ENCODE results near the gene DCTN1.

DCTN1 gene

DNA sequence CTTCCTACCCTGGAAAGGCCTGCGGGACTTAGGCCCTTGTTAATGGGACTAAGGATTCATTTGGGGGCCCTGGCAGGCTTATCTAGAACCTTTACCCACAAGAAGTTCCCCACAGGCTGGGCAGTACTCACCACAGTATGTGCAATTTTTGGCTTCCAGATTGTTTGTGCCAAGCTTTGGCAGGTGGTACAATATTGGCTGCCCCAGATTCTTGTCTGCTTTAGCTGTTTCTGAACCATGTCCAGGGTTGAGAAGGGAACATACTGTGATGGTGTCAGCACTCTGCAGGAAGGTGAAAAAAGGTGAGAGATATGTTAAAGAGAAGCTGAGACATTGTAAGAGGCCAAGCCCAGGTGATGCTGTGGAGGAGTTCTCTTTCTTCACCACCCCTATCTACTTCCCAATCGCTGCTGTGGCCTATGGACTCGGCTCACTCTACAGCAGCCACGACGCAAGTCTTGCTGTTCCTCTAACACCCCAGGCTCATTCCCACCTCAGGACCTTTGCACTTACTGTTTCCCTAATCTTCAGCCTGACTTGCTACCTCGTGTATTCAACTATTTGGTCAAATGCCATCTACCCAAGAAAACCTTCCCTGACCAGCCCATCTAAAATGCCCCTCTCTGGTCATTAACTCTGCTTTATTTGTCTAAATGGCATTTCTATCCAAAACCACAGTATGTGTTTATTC is 46.1 kb downstream of the DCTN1 start:
- Histone ChIP-seq H3K9ac (ENCODE audit: low read length) (no peak overlapping the region), H3K56ac (ENCODE audit: low read length) (no peak overlapping the region), H3K36me3 (ENCODE audit: control insufficient read depth, insufficient read depth, low read length) (no peaks in the 10 kb centered on the region), H2BK120ac (ENCODE audit: low read depth, low read length) (no peak overlapping the region), H2BK15ac (replicated peaks; ENCODE audit: low read depth) (no peak overlapping the region), H2AK5ac (ENCODE audit: low read length) (no peak overlapping the region), H3K79me1 (ENCODE audit: low read length) (no peaks in the 10 kb centered on the region), H3K18ac (ENCODE audit: low read length) (no peak overlapping the region), H3K27me3 (ENCODE audit: insufficient read depth, low read length, poor library complexity) (no peaks in the 10 kb centered on the region), H2BK5ac (ENCODE audit: low read length) (no peak overlapping the region), H4K5ac (ENCODE audit: low read length) (no peak overlapping the region), H3K27ac (ENCODE audit: low read depth, low read length) (no peak overlapping the region), H3K4me2 (ENCODE audit: low read length) (no peak overlapping the region), H3K23ac (ENCODE audit: low read length) (no peak overlapping the region), H3K79me2 (ENCODE audit: control insufficient read depth, insufficient read depth, low read length) (no peaks in the 10 kb centered on the region), H4K8ac (ENCODE audit: low read depth, low read length) (no peak overlapping the region), H3K4ac (ENCODE audit: low read depth, low read length) (no peak overlapping the region), H3K4me3 (ENCODE audit: low read length) (no peak overlapping the region), H3K4me1 (ENCODE audit: control insufficient read depth, low read depth, low read length) (no peaks in the 10 kb centered on the region)
- no peak for DNase-seq
- no CpG with 5 or more reads among the region's 6 CpGs for WGBS (ENCODE audit: extremely low coverage, insufficient coverage, low lambda C conversion rate)

DNA sequence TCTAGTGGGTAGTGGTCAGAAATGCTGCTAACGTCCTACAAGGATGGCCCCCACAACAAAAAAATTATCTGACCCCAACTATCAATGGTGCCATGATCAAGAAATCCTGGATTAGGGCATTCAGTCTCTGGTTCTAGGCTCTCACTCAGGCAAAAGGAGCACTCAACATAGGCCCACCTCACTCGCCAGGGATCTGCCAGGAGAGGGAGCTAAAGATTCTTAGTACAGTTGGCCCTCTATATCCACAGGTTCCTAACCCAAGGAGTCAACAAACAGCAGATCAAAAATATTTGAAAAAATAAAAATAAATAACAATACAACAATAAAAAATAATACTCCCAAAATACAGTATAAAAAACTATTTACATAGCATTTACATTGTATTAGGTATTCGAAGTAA is 46.9 kb downstream of the DCTN1 start:
- H4K8ac ChIP-seq (ENCODE audit: low read depth, low read length): no peak overlapping the region
- DNase-seq: peak; percentile 60
- H3K27ac ChIP-seq (ENCODE audit: low read depth, low read length): no peak overlapping the region
- H3K18ac ChIP-seq (ENCODE audit: low read length): no peak overlapping the region
- no CpG with 5 or more reads among the region's 3 CpGs for WGBS (ENCODE audit: extremely low coverage, insufficient coverage, low lambda C conversion rate)
- no peak overlapping the region for H3K56ac ChIP-seq (ENCODE audit: low read length)
- H2BK15ac ChIP-seq (replicated peaks; ENCODE audit: low read depth): no peak overlapping the region
- H3K4me1 ChIP-seq (ENCODE audit: control insufficient read depth, low read depth, low read length): no peaks in the 10 kb centered on the region
- H3K79me1 ChIP-seq (ENCODE audit: low read length): no peaks in the 10 kb centered on the region
- H2BK120ac ChIP-seq (ENCODE audit: low read depth, low read length): no peak overlapping the region
- H2AK5ac ChIP-seq (ENCODE audit: low read length): no peak overlapping the region
- no peak overlapping the region for H3K9ac ChIP-seq (ENCODE audit: low read length)
- H3K36me3 ChIP-seq (ENCODE audit: control insufficient read depth, insufficient read depth, low read length): no peaks in the 10 kb centered on the region
- H3K27me3 ChIP-seq (ENCODE audit: insufficient read depth, low read length, poor library complexity): no peaks in the 10 kb centered on the region
- no peak overlapping the region for H3K4me3 ChIP-seq (ENCODE audit: low read length)
- no peaks in the 10 kb centered on the region for H3K79me2 ChIP-seq (ENCODE audit: control insufficient read depth, insufficient read depth, low read length)
- H3K4me2 ChIP-seq (ENCODE audit: low read length): no peak overlapping the region
- no peak overlapping the region for H4K5ac ChIP-seq (ENCODE audit: low read length)
- no peak overlapping the region for H2BK5ac ChIP-seq (ENCODE audit: low read length)
- no peak overlapping the region for H3K23ac ChIP-seq (ENCODE audit: low read length)
- H3K4ac ChIP-seq (ENCODE audit: low read depth, low read length): no peak overlapping the region

GRCh38 chr2:74332550-74333174 is 47.4 kb downstream of the DCTN1 start:
- Histone ChIP-seq H3K27ac (ENCODE audit: low read depth, low read length) (no peak overlapping the region), H3K23ac (ENCODE audit: low read length) (no peak overlapping the region), H3K27me3 (ENCODE audit: insufficient read depth, low read length, poor library complexity) (no peaks in the 10 kb centered on the region), H3K36me3 (ENCODE audit: control insufficient read depth, insufficient read depth, low read length) (no peaks in the 10 kb centered on the region), H2BK120ac (ENCODE audit: low read depth, low read length) (no peak overlapping the region), H3K4me2 (ENCODE audit: low read length) (no peak overlapping the region), H3K9ac (ENCODE audit: low read length) (no peak overlapping the region), H3K79me2 (ENCODE audit: control insufficient read depth, insufficient read depth, low read length) (no peaks in the 10 kb centered on the region), H4K5ac (ENCODE audit: low read length) (no peak overlapping the region), H3K56ac (ENCODE audit: low read length) (no peak overlapping the region), H3K4me1 (ENCODE audit: control insufficient read depth, low read depth, low read length) (no peaks in the 10 kb centered on the region), H2BK15ac (replicated peaks; ENCODE audit: low read depth) (no peak overlapping the region), H3K4ac (ENCODE audit: low read depth, low read length) (no peak overlapping the region), H2AK5ac (ENCODE audit: low read length) (no peak overlapping the region), H3K4me3 (ENCODE audit: low read length) (no peak overlapping the region), H3K18ac (ENCODE audit: low read length) (no peak overlapping the region), H2BK5ac (ENCODE audit: low read length) (no peak overlapping the region), H3K79me1 (ENCODE audit: low read length) (no peaks in the 10 kb centered on the region), H4K8ac (ENCODE audit: low read depth, low read length) (no peak overlapping the region)
- WGBS (ENCODE audit: extremely low coverage, insufficient coverage, low lambda C conversion rate): no CpG with 5 or more reads among the region's 3 CpGs
- no peak for DNase-seq

DNA sequence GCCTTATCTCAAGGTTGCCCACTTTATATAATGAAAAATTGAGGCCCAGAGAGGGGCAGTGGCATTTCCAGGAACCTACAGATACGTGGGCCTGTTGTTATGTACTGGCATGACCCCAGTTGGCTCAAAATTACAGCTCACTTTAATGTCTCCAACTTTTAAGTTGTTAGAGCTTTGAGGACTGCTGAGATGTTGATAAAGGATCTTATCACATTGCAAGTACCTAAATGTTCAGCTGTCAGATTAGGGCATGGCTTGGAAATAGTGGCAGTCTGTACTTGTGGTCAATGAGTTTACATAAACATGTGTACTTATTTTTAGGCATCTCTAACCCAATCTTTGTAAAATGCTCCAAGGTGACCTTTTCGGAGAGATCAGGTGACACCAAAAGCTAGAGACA is 51.5 kb downstream of the DCTN1 start:
- H3K56ac ChIP-seq (ENCODE audit: low read length): no peak overlapping the region
- no peaks in the 10 kb centered on the region for H3K36me3 ChIP-seq (ENCODE audit: control insufficient read depth, insufficient read depth, low read length)
- no peaks in the 10 kb centered on the region for H3K79me1 ChIP-seq (ENCODE audit: low read length)
- no peak overlapping the region for H2BK5ac ChIP-seq (ENCODE audit: low read length)
- no peak overlapping the region for H2BK120ac ChIP-seq (ENCODE audit: low read depth, low read length)
- H3K4me2 ChIP-seq (ENCODE audit: low read length): no peak overlapping the region
- no peak overlapping the region for H2AK5ac ChIP-seq (ENCODE audit: low read length)
- no peak overlapping the region for H3K18ac ChIP-seq (ENCODE audit: low read length)
- no peak overlapping the region for H4K5ac ChIP-seq (ENCODE audit: low read length)
- no CpG with 5 or more reads among the region's 2 CpGs for WGBS (ENCODE audit: extremely low coverage, insufficient coverage, low lambda C conversion rate)
- no peaks in the 10 kb centered on the region for H3K79me2 ChIP-seq (ENCODE audit: control insufficient read depth, insufficient read depth, low read length)
- DNase-seq: no peak
- no peak overlapping the region for H3K4me3 ChIP-seq (ENCODE audit: low read length)
- no peaks in the 10 kb centered on the region for H3K4me1 ChIP-seq (ENCODE audit: control insufficient read depth, low read depth, low read length)
- no peak overlapping the region for H3K27ac ChIP-seq (ENCODE audit: low read depth, low read length)
- H2BK15ac ChIP-seq (replicated peaks; ENCODE audit: low read depth): no peak overlapping the region
- no peak overlapping the region for H3K4ac ChIP-seq (ENCODE audit: low read depth, low read length)
- H3K27me3 ChIP-seq (ENCODE audit: insufficient read depth, low read length, poor library complexity): no peaks in the 10 kb centered on the region
- H3K9ac ChIP-seq (ENCODE audit: low read length): no peak overlapping the region
- no peak overlapping the region for H3K23ac ChIP-seq (ENCODE audit: low read length)
- no peak overlapping the region for H4K8ac ChIP-seq (ENCODE audit: low read depth, low read length)

- Histone ChIP-seq H4K8ac (ENCODE audit: low read depth, low read length) (no peak overlapping the region), H3K4me3 (ENCODE audit: low read length) (no peak overlapping the region), H3K79me1 (ENCODE audit: low read length) (no peaks in the 10 kb centered on the region), H3K36me3 (ENCODE audit: control insufficient read depth, insufficient read depth, low read length) (no peaks in the 10 kb centered on the region), H3K27ac (ENCODE audit: low read depth, low read length) (no peak overlapping the region), H3K4ac (ENCODE audit: low read depth, low read length) (no peak overlapping the region), H3K4me1 (ENCODE audit: control insufficient read depth, low read depth, low read length) (no peaks in the 10 kb centered on the region), H3K56ac (ENCODE audit: low read length) (no peak overlapping the region), H3K27me3 (ENCODE audit: insufficient read depth, low read length, poor library complexity) (no peaks in the 10 kb centered on the region), H2BK5ac (ENCODE audit: low read length) (no peak overlapping the region), H2BK120ac (ENCODE audit: low read depth, low read length) (no peak overlapping the region), H3K18ac (ENCODE audit: low read length) (no peak overlapping the region), H4K5ac (ENCODE audit: low read length) (no peak overlapping the region), H3K4me2 (ENCODE audit: low read length) (no peak overlapping the region), H3K23ac (ENCODE audit: low read length) (no peak overlapping the region), H3K9ac (ENCODE audit: low read length) (no peak overlapping the region), H3K79me2 (ENCODE audit: control insufficient read depth, insufficient read depth, low read length) (no peaks in the 10 kb centered on the region), H2BK15ac (replicated peaks; ENCODE audit: low read depth) (no peak overlapping the region), H2AK5ac (ENCODE audit: low read length) (no peak overlapping the region)
- no CpG with 5 or more reads among the region's 2 CpGs for WGBS (ENCODE audit: extremely low coverage, insufficient coverage, low lambda C conversion rate)
- no peak for DNase-seq
Observed at GRCh38 chr2:74328074-74328473, 52.0 kb downstream of the DCTN1 start.

DNA sequence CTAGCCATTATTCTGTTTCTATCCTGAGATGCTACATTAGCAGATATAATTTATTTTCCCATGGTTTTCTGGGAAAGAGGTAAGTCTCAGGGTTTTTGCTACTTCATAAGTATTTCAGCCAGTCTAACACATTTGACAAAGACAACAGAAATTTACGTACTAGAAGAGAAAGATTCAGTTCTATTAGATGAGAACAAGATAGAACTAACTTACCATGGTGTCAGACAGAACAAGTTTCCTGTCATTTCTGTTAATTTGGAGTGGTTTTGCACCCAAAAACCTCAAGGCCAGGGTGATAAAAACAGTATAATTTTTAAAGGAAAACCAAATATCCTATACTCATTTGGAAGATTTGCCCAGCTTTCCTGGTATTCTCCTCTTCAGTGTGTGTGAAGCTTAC is 52.5 kb downstream of the DCTN1 start:
- Histone ChIP-seq H2BK120ac (ENCODE audit: low read depth, low read length) (no peak overlapping the region), H3K23ac (ENCODE audit: low read length) (no peak overlapping the region), H3K4me2 (ENCODE audit: low read length) (no peak overlapping the region), H4K5ac (ENCODE audit: low read length) (no peak overlapping the region), H3K79me1 (ENCODE audit: low read length) (no peaks in the 10 kb centered on the region), H3K4me3 (ENCODE audit: low read length) (no peak overlapping the region), H2BK5ac (ENCODE audit: low read length) (no peak overlapping the region), H3K4ac (ENCODE audit: low read depth, low read length) (no peak overlapping the region), H3K27me3 (ENCODE audit: insufficient read depth, low read length, poor library complexity) (no peaks in the 10 kb centered on the region), H3K4me1 (ENCODE audit: control insufficient read depth, low read depth, low read length) (no peaks in the 10 kb centered on the region), H3K9ac (ENCODE audit: low read length) (no peak overlapping the region), H4K8ac (ENCODE audit: low read depth, low read length) (no peak overlapping the region), H3K56ac (ENCODE audit: low read length) (no peak overlapping the region), H2BK15ac (replicated peaks; ENCODE audit: low read depth) (no peak overlapping the region), H3K27ac (ENCODE audit: low read depth, low read length) (no peak overlapping the region), H2AK5ac (ENCODE audit: low read length) (no peak overlapping the region), H3K79me2 (ENCODE audit: control insufficient read depth, insufficient read depth, low read length) (no peaks in the 10 kb centered on the region), H3K36me3 (ENCODE audit: control insufficient read depth, insufficient read depth, low read length) (no peaks in the 10 kb centered on the region), H3K18ac (ENCODE audit: low read length) (no peak overlapping the region)
- no CpG with 5 or more reads among the region's 1 CpG for WGBS (ENCODE audit: extremely low coverage, insufficient coverage, low lambda C conversion rate)
- DNase-seq: no peak
